PC-3 (cell line): ENCODE results near the gene LYRM4. TPM values are rescaled to one million over a fixed set of nuclear protein-coding genes. Genes with fewer than 3 reads are reported as not detected.

Experiments used
- ATAC-seq: fragments of 200-7000 bp; cut with Tn5 transposase; 2 replicates; pipeline ENCODE4 v1.9.1; 2020; ENCODE audit warnings: mild to moderate bottlenecking, moderate library complexity
- BruUV-seq: library from RNA; stranded (reverse); fragments of 400-500 nt; replicated peaks from 2 replicates; lab custom pipeline; 2021; lab: Mats Ljungman, UMichigan
- CTCF ChIA-PET: fragments of 300-600 bp; sonication (Branson Sonifier 250); formaldehyde crosslinking; loops from one replicate; lab custom pipeline; 2022; ENCODE audit warnings: antibody characterized with exemption; lab: Charles Lee
- POLR2A ChIA-PET: fragments of 300-600 bp; sonication (Branson Sonifier 250); formaldehyde crosslinking; loops from one replicate; lab custom pipeline; 2022; ENCODE audit warnings: antibody characterized with exemption; ENCODE audit not compliant: unreplicated experiment; lab: Charles Lee
- DNase-seq: peaks from one replicate; pipeline ENCODE4 v3.0.0-alpha.2; 2015
- H2AFZ ChIP-seq: fragments of 300-600 bp; sonication (generic); 2 replicates; pipeline ENCODE4 v1.6.0; 2016; ENCODE audit warnings: antibody characterized with exemption, low read length
- H3F3A ChIP-seq: fragments of 300-600 bp; sonication (generic); one replicate; pipeline ENCODE4 v1.6.0; 2017; ENCODE audit warnings: antibody characterized with exemption, low read length, control low read depth, mild to moderate bottlenecking; ENCODE audit not compliant: unreplicated experiment
- H3K27ac ChIP-seq: fragments of 300-600 bp; sonication (generic); 2 replicates; pipeline ENCODE4 v1.5.1; 2016; ENCODE audit warnings: mild to moderate bottlenecking, low read length
- H3K27me3 ChIP-seq: fragments of 300-600 bp; sonication (generic); 2 replicates; pipeline ENCODE4 v1.6.1; 2016; ENCODE audit warnings: low read length, mixed read lengths
- H3K36me3 ChIP-seq: fragments of 300-600 bp; sonication (generic); 2 replicates; pipeline ENCODE4 v1.6.1; 2016; ENCODE audit warnings: low read depth, mixed run types, low read length, mixed read lengths
- H3K4me1 ChIP-seq: fragments of 300-600 bp; sonication (generic); 2 replicates; pipeline ENCODE4 v1.5.1; 2016; ENCODE audit warnings: low read length; ENCODE audit not compliant: insufficient read depth
- H3K4me2 ChIP-seq: fragments of 300-600 bp; sonication (generic); 2 replicates; pipeline ENCODE4 v1.6.0; 2016; ENCODE audit warnings: low read length
- H3K4me3 ChIP-seq: fragments of 300-600 bp; sonication (generic); 2 replicates; pipeline ENCODE4 v1.5.1; 2016; ENCODE audit warnings: mild to moderate bottlenecking, low read length, mixed read lengths
- H3K79me2 ChIP-seq: fragments of 300-600 bp; sonication (generic); 2 replicates; pipeline ENCODE4 v1.6.1; 2017; ENCODE audit warnings: low read length, mixed read lengths
- H3K9ac ChIP-seq: fragments of 300-600 bp; sonication (generic); 2 replicates; pipeline ENCODE4 v1.6.0; 2016; ENCODE audit warnings: mild to moderate bottlenecking, low read length
- H3K9me2 ChIP-seq: fragments of 300-600 bp; sonication (generic); replicated peaks from 2 replicates; pipeline ENCODE4 v1.6.1; 2016; ENCODE audit warnings: mixed run types, low read length, mixed read lengths
- H3K9me3 ChIP-seq: fragments of 300-600 bp; sonication (generic); 2 replicates; pipeline ENCODE4 v1.6.1; 2016; ENCODE audit warnings: low read length, mixed read lengths
- H4K20me1 ChIP-seq: fragments of 300-600 bp; sonication (generic); 2 replicates; pipeline ENCODE4 v1.6.1; 2016; ENCODE audit warnings: low read length, mixed read lengths
- EZH2 ChIP-seq: fragments of 300-600 bp; sonication (generic); IDR thresholded peaks from one replicate; pipeline ENCODE4 v1.6.1; 2017; ENCODE audit warnings: antibody characterized with exemption, mild to moderate bottlenecking, low read length; ENCODE audit not compliant: unreplicated experiment
- EZH2phosphoT487 ChIP-seq: fragments of 300-600 bp; sonication (generic); IDR thresholded peaks from 2 replicates; pipeline ENCODE4 v1.6.1; 2018; ENCODE audit warnings: mild to moderate bottlenecking, antibody characterized with exemption, low read length, borderline replicate concordance
- intact Hi-C: fragments of 100-400 bp; cut with micrococcal nuclease; formaldehyde crosslinking; loops from 2 replicates; pipeline ENCODE4 v1.9.0; 2023
- total RNA-seq: library from RNA; depleted of rRNA; stranded (reverse); fragments of >200 nt; gene quantifications from 2 replicates; pipeline ENCODE4 v1.2.3, GENCODE V29; 2014
- TF ChIP-seq, protein P1 (sequence below): fragments of 300-600 bp; sonication (generic); conservative IDR thresholded peaks from 2 replicates; pipeline ENCODE4 v1.5.1; 2017; ENCODE audit warnings: antibody characterized with exemption, low read depth, mild to moderate bottlenecking, low read length

The LYRM4 gene
- total RNA-seq, 1 experiment from 2014 or later, result 27.7 TPM

DNA sequence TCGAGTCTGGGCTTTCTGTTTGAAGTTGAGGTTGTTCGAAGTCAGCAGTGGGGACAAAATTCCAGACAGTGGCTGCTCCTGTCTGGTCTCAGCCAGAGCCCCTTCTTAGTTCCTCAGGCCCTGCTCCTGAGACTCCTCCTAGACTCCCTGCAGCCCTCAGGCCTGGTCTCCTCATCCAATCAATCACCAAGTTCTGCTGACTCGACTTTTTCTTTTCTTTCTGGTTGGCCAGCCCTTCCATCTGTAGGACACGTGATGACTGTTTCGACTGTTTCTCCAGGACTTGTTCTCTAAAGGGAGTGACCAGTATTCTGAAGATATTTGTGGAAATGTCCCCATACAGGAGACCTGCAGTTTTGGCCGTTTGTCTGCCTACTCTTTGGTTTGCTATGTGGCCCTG, 156.1 kb downstream of the LYRM4 start:
- no peaks in the 10 kb centered on the region for H3F3A ChIP-seq
- H3K9me3 ChIP-seq, result no peaks in the 10 kb centered on the region
- H3K79me2 ChIP-seq, result no peaks in the 10 kb centered on the region
- ATAC-seq (no peak), DNase-seq (no peak)
- TF ChIP-seq EZH2phosphoT487 (no peak), EZH2 (no peak)
- TF ChIP-seq, protein P1, sequence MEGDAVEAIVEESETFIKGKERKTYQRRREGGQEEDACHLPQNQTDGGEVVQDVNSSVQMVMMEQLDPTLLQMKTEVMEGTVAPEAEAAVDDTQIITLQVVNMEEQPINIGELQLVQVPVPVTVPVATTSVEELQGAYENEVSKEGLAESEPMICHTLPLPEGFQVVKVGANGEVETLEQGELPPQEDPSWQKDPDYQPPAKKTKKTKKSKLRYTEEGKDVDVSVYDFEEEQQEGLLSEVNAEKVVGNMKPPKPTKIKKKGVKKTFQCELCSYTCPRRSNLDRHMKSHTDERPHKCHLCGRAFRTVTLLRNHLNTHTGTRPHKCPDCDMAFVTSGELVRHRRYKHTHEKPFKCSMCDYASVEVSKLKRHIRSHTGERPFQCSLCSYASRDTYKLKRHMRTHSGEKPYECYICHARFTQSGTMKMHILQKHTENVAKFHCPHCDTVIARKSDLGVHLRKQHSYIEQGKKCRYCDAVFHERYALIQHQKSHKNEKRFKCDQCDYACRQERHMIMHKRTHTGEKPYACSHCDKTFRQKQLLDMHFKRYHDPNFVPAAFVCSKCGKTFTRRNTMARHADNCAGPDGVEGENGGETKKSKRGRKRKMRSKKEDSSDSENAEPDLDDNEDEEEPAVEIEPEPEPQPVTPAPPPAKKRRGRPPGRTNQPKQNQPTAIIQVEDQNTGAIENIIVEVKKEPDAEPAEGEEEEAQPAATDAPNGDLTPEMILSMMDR, result no peak
- no TSS peak for BruUV-seq
- H3K4me2 ChIP-seq, result no peak overlapping the region
- no peak overlapping the region for H3K9ac ChIP-seq
- no peak overlapping the region for H2AFZ ChIP-seq
- ChIA-PET CTCF (no interaction called here), POLR2A (no interaction called here)
- no peaks in the 10 kb centered on the region for H3K4me1 ChIP-seq
- no peaks in the 10 kb centered on the region for H3K27me3 ChIP-seq
- intact Hi-C loops, result no loop called here
- no peaks in the 10 kb centered on the region for H3K9me2 ChIP-seq
- H3K4me3 ChIP-seq, result no peak overlapping the region
- no peaks in the 10 kb centered on the region for H3K36me3 ChIP-seq
- H3K27ac ChIP-seq, result no peak overlapping the region
- H4K20me1 ChIP-seq, result no peaks in the 10 kb centered on the region

DNA sequence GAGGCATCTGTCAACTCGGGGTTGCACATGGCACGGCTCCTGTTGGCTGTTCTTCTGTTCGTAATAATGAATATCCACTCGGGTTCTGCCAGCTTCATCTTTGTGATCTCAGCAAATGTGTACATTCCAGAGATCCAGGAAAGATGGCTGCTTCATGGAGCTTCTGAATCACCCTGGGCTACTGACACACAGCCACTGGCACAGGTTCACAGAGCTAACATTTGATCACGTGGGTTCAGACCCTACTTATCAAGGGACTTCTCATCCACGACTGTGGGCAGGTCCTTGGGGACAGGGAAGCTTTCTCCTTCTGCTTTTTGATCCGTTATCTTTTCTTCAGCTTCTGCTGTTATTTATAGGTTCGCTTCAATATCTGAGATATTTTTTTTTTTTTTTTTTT, 157.5 kb downstream of the LYRM4 start:
- Histone ChIP-seq H3K4me3 (no peak overlapping the region), H3K9ac (no peak overlapping the region), H3K4me1 (no peaks in the 10 kb centered on the region), H3K27ac (no peak overlapping the region), H3K36me3 (no peaks in the 10 kb centered on the region), H4K20me1 (no peaks in the 10 kb centered on the region), H3K9me3 (no peaks in the 10 kb centered on the region), H2AFZ (no peak overlapping the region), H3F3A (no peaks in the 10 kb centered on the region), H3K27me3 (no peaks in the 10 kb centered on the region), H3K79me2 (no peaks in the 10 kb centered on the region), H3K4me2 (no peak overlapping the region), H3K9me2 (no peaks in the 10 kb centered on the region)
- POLR2A ChIA-PET, result no interaction called here
- BruUV-seq, result no TSS peak
- ATAC-seq (no peak), DNase-seq (no peak)
- intact Hi-C loops, result no loop called here
- no peak for TF ChIP-seq EZH2phosphoT487
- no peak for TF ChIP-seq EZH2
- TF ChIP-seq, protein P1, result no peak
- CTCF ChIA-PET, result no interaction called here

DNA sequence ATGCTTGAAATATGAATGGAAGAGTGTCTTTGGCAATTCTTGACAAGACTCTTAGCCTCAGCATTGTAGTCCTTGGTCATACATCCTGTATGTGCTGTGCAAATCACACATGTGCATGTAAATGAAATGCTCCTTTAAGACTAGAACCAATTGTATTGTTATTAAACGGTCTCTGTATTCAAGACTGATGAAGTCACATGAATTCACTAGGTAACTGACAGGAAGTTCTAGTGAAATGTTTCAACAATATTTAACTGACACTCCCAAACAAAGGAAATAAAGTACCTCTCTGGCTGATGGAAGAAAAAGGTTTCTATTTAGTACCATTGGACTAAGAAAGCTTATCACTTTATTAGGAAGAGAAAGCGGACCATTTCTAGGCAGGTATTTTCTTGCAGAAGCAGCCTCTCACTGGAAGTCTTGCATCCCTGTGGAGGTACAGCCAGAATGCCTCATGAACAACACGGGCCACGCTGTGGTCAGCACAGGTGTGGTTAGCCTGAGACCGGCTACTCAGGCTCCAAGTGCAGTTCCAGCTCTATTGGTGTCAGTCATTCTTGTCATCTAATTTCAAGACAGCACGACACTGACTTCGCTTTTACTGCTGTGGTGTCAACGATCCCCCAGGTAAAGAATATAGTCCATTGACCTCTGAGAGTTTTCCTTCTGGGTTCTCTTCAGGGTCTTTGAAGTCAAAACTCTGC, 158.3 kb downstream of the LYRM4 start:
- H4K20me1 ChIP-seq, result no peaks in the 10 kb centered on the region
- no peak overlapping the region for H2AFZ ChIP-seq
- ChIA-PET POLR2A (no interaction called here), CTCF (interaction anchor here (0.6 kb wide), 1 partner anchor 62 kb away, joined by 5 read pairs; no protein-coding TSS in a partner anchor)
- H3K9me2 ChIP-seq, result no peaks in the 10 kb centered on the region
- no peaks in the 10 kb centered on the region for H3K9me3 ChIP-seq
- H3K4me1 ChIP-seq, result no peaks in the 10 kb centered on the region
- H3K27me3 ChIP-seq, result no peaks in the 10 kb centered on the region
- H3K79me2 ChIP-seq, result no peaks in the 10 kb centered on the region
- DNase-seq, result no peak
- no peaks in the 10 kb centered on the region for H3K36me3 ChIP-seq
- no peak for ATAC-seq
- no TSS peak for BruUV-seq
- H3K9ac ChIP-seq, result no peak overlapping the region
- no peak overlapping the region for H3K27ac ChIP-seq
- H3F3A ChIP-seq, result no peaks in the 10 kb centered on the region
- H3K4me2 ChIP-seq, result no peak overlapping the region
- intact Hi-C loops, result no loop called here
- H3K4me3 ChIP-seq, result no peak overlapping the region
- no peak for TF ChIP-seq EZH2
- no peak for TF ChIP-seq EZH2phosphoT487
- TF ChIP-seq, protein P1, result no peak
